ENCODE measurements around the gene CDHR1. TPM values are rescaled to one million over a fixed set of nuclear protein-coding genes. Genes with fewer than 3 reads are reported as not detected.

CDHR1 gene
- total and polyA plus RNA-seq, 7 donors: 0.03 to 0.37 TPM; not detected in 5

DNA sequence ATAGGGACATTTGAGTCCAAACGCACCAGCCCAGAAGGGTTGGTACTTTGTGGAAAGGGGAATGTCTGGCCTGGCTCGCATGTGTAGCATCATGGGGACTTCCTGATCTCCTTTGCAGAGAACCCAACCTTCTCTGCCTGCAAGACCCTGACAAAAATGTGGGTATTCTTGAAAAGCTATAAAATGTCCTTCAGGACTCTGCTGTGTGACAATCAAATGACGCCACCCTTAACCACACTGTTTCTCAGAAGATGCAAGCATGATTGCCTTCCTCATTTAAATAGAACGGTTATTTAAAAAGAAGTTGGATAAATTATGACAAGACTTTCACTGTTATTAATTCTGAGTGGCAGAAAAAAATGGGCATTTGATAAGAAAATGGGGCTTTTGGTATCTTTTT lies 35.8 kb upstream of the CDHR1 start:
- intact Hi-C loops (cut with DNase I): no loop called here
- H3K27ac ChIP-seq: no peak overlapping the region
- peaks cover 0 to 22% of the 10 kb centered on the region in 2 donors for H3K36me3 ChIP-seq (ENCODE audit: insufficient read depth in 1 of 2, low read depth in 1 of 2)
- TF ChIP-seq, protein P1, sequence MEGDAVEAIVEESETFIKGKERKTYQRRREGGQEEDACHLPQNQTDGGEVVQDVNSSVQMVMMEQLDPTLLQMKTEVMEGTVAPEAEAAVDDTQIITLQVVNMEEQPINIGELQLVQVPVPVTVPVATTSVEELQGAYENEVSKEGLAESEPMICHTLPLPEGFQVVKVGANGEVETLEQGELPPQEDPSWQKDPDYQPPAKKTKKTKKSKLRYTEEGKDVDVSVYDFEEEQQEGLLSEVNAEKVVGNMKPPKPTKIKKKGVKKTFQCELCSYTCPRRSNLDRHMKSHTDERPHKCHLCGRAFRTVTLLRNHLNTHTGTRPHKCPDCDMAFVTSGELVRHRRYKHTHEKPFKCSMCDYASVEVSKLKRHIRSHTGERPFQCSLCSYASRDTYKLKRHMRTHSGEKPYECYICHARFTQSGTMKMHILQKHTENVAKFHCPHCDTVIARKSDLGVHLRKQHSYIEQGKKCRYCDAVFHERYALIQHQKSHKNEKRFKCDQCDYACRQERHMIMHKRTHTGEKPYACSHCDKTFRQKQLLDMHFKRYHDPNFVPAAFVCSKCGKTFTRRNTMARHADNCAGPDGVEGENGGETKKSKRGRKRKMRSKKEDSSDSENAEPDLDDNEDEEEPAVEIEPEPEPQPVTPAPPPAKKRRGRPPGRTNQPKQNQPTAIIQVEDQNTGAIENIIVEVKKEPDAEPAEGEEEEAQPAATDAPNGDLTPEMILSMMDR (IDR thresholded peaks at IDR 0.05): no peak
- WGBS, 3 donors: 83 to 86% (median 83%) methylated on average over 4 of the region's 4 CpGs
- DNase-seq (no peak), ATAC-seq (no peak)
- no peak overlapping the region for H3K4me3 ChIP-seq
- no peaks in the 10 kb centered on the region for H3K9me3 ChIP-seq
- H3K27me3 ChIP-seq (ENCODE audit: insufficient read depth in 3 of 3, low read length in 2 of 3): no peaks in the 10 kb centered on the region
- H3K4me1 ChIP-seq: no peaks in the 10 kb centered on the region

DNA sequence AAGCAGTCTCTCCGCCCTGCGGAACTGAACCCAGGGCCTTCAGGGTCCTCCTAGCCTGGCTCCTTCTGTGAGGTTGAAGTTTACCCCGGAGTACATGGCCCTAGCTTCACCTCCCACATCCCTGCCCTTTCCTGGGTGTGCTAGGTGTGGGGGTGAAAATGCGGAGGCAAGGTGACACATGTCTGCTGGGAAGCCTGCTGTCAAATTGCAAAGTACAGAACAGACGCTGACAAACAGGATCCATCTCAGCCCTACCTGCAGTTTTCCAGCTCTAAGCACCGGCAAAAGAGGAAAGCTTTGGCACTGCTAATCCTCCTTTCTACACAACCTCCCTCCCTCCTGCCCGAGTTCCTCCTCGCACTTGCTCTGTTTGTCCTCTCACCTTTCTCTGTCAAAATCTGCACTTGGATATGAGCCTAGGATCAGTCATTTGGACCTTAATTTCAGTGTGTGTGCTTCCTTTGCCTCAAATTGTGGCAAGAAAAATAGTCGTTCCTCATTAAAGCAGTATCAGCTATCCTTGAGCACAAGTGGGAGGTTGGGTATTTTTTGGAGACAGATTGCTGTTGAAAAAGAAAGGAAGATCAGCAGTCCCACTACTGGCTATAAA lies 35.2 kb upstream of the CDHR1 start:
- no peak overlapping the region for H3K27ac ChIP-seq
- ATAC-seq (peak in 1 of 4 donors; percentile 34), DNase-seq (no peak)
- H3K9me3 ChIP-seq: no peaks in the 10 kb centered on the region
- TF ChIP-seq, protein P1 (IDR thresholded peaks at IDR 0.05): no peak
- H3K4me3 ChIP-seq: no peak overlapping the region
- H3K36me3 ChIP-seq (ENCODE audit: insufficient read depth in 1 of 2, low read depth in 1 of 2): peaks cover 0 to 16% of the 10 kb centered on the region in 2 donors
- H3K27me3 ChIP-seq (ENCODE audit: insufficient read depth in 3 of 3, low read length in 2 of 3): no peaks in the 10 kb centered on the region
- WGBS, 3 donors: 45 to 53% (median 49%) methylated on average over 9 of the region's 9 CpGs
- intact Hi-C loops (cut with DNase I): no loop called here
- no peaks in the 10 kb centered on the region for H3K4me1 ChIP-seq

DNA sequence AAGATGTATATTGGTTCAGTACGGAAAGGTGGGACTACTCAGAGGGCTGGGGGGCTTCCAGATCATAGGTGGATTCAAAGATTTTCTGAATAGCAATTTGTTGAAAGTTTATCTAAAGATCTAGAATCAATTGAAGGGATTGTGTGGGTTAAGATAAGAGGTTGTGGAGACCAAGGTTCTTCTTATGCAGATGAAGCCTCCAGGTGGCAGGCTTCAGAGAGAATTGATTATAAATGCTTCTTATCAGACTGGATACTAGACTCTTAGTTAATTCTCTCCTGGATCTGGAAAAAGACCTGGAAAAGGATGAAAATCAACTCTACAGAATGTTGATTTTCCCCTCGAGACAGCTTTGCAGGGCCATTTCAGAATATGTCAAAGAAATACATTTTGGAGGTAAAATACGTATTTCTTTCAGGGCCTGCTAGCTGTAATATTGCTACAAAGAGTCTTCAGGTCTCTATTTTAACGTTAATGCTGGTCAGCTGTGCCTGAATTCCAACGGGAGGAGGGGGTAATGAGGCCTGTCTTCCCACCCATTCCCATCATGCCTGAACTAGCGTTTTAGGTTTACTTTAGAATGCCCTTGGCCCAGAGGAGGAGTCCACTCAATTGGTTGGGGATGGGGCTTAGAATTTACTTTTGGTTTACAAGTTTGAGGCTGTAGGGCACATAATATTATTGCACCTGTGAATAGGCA lies 33.5 kb upstream of the CDHR1 start:
- ATAC-seq (no peak), DNase-seq (no peak)
- Histone ChIP-seq H3K4me1 (no peaks in the 10 kb centered on the region), H3K27me3 (ENCODE audit: insufficient read depth in 3 of 3, low read length in 2 of 3) (no peaks in the 10 kb centered on the region), H3K9me3 (no peaks in the 10 kb centered on the region), H3K27ac (no peak overlapping the region), H3K36me3 (ENCODE audit: insufficient read depth in 1 of 2, low read depth in 1 of 2) (no peaks in the 10 kb centered on the region), H3K4me3 (no peak overlapping the region)
- TF ChIP-seq, protein P1 (IDR thresholded peaks at IDR 0.05): no peak
- WGBS, 3 donors: 40 to 47% (median 41%) methylated on average over 6 of the region's 6 CpGs
- intact Hi-C loops (cut with DNase I): no loop called here

DNA sequence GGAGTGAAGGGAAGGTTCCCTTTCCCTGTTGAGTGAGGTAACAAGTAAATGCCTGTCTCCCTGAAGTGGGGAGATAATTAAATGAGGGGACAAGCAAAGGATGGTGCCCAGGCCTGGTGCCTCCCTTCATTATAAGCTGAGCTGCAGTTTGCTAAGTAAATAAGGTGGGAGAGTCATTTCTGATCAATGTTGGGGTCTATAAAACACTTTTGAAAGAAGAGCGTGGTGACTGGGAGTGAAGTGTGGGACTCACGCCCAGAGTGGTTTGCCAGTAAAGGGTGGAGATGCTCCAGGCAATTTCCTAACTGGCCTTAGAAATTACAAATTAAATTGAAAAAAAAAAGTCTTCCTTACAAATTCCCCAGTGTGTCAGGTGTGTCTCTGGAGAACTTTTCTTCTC lies 30.3 kb upstream of the CDHR1 start:
- DNase-seq (no peak), ATAC-seq (no peak)
- no peaks in the 10 kb centered on the region for H3K27me3 ChIP-seq (ENCODE audit: insufficient read depth in 3 of 3, low read length in 2 of 3)
- no peaks in the 10 kb centered on the region for H3K36me3 ChIP-seq (ENCODE audit: insufficient read depth in 1 of 2, low read depth in 1 of 2)
- H3K4me1 ChIP-seq: no peaks in the 10 kb centered on the region
- intact Hi-C loops (cut with DNase I): no loop called here
- 44 to 58% (median 55%) methylated on average over 2 of the region's 2 CpGs for WGBS, 3 donors
- TF ChIP-seq, protein P1 (IDR thresholded peaks at IDR 0.05): no peak
- H3K4me3 ChIP-seq: no peak overlapping the region
- no peak overlapping the region for H3K27ac ChIP-seq
- no peaks in the 10 kb centered on the region for H3K9me3 ChIP-seq
